HEK293 (cell line): ENCODE results near the gene EDN1.

ENCODE experiments used
- CTCF ChIA-PET: fragments of 350-600 bp; formaldehyde crosslinking; extraction: SDS; loops from one replicate; lab custom pipeline; 2021; ENCODE audit warnings: antibody characterized with exemption; lab: Yijun Ruan, JAX
- POLR2A ChIA-PET: fragments of 300-600 bp; formaldehyde crosslinking; extraction: SDS; loops from one replicate; lab custom pipeline; 2020; ENCODE audit warnings: antibody characterized with exemption, inconsistent platforms; lab: Yijun Ruan, JAX
- H3K27ac ChIP-seq: fragments of 200-500 bp; sonication (Bioruptor generic); 2 replicates; pipeline ENCODE4 v1.5.1; 2014; ENCODE audit warnings: low read depth, low read length, control low read depth, inconsistent platforms; ENCODE audit errors: extremely low read depth
- H3K36me3 ChIP-seq, 2 experiments: fragments of 200-500 bp in 1 of 2; sonication (Bioruptor generic) in 1 of 2; 1 replicate in 1 of 2; 2 replicates in 1 of 2; pipeline ENCODE4 v1.5.1; 2014 to 2017; ENCODE audit warnings: inconsistent platforms in 2 of 2, low read length in 2 of 2; ENCODE audit not compliant: control insufficient read depth in 2 of 2, insufficient read depth in 1 of 2
- H3K4me1 ChIP-seq: fragments of 200-500 bp; sonication (Bioruptor generic); 2 replicates; pipeline ENCODE4 v1.5.1; 2014; ENCODE audit warnings: mild to moderate bottlenecking, low read length, inconsistent platforms; ENCODE audit not compliant: control insufficient read depth, insufficient read depth
- H3K4me3 ChIP-seq: 2 replicates; pipeline ENCODE4 v1.5.1; 2011; ENCODE audit warnings: low read depth, mild to moderate bottlenecking, control low read depth, low read length, moderate library complexity
- H3K9me3 ChIP-seq: fragments of 200-500 bp; sonication (Bioruptor generic); 2 replicates; pipeline ENCODE4 v1.5.1; 2014; ENCODE audit warnings: low read depth, low read length, inconsistent platforms; ENCODE audit not compliant: control insufficient read depth, insufficient read depth
- ATF2 ChIP-seq: fragments of 450-650 bp; formaldehyde crosslinking; IDR thresholded peaks from 2 replicates; pipeline ENCODE4 v1.5.1; 2016; ENCODE audit warnings: missing biosample characterization, missing genetic modification characterization, low read depth
- BCL11A ChIP-seq: fragments of 450-650 bp; formaldehyde crosslinking; IDR thresholded peaks from 2 replicates; pipeline ENCODE4 v1.5.1; 2016; ENCODE audit warnings: low read depth, missing biosample characterization, missing genetic modification characterization
- FEZF1 ChIP-seq: fragments of 450-650 bp; formaldehyde crosslinking; IDR thresholded peaks from 2 replicates; pipeline ENCODE4 v1.5.1; 2016; ENCODE audit warnings: missing biosample characterization, missing genetic modification characterization
- HIC1 ChIP-seq: fragments of 450-650 bp; formaldehyde crosslinking; IDR thresholded peaks from 2 replicates; pipeline ENCODE4 v1.5.1; 2016; ENCODE audit warnings: missing biosample characterization, missing genetic modification characterization
- IKZF3 ChIP-seq: fragments of 450-650 bp; IDR thresholded peaks from 2 replicates; pipeline ENCODE4 v1.5.0; 2018; ENCODE audit warnings: missing biosample characterization, mild to moderate bottlenecking, missing genetic modification characterization, moderate library complexity
- KLF7 ChIP-seq: fragments of 450-650 bp; formaldehyde crosslinking; IDR thresholded peaks from 2 replicates; pipeline ENCODE4 v1.5.1; 2016; ENCODE audit warnings: missing biosample characterization, missing genetic modification characterization, borderline replicate concordance
- MYNN ChIP-seq: fragments of 450-650 bp; formaldehyde crosslinking; IDR thresholded peaks from 2 replicates; pipeline ENCODE4 v1.5.1; 2016; ENCODE audit warnings: missing biosample characterization, missing genetic modification characterization, borderline replicate concordance
- MZF1 ChIP-seq: fragments of 450-650 bp; formaldehyde crosslinking; IDR thresholded peaks from 2 replicates; pipeline ENCODE4 v1.5.1; 2017; ENCODE audit warnings: missing biosample characterization, missing genetic modification characterization, borderline replicate concordance
- OSR2 ChIP-seq: fragments of 450-650 bp; formaldehyde crosslinking; IDR thresholded peaks from 2 replicates; pipeline ENCODE4 v1.5.1; 2016; ENCODE audit warnings: missing biosample characterization, missing genetic modification characterization
- PRDM1 ChIP-seq: fragments of 450-650 bp; formaldehyde crosslinking; IDR thresholded peaks from 2 replicates; pipeline ENCODE4; 2016; ENCODE audit warnings: missing biosample characterization, missing genetic modification characterization
- ZBTB17 ChIP-seq: fragments of 450-650 bp; formaldehyde crosslinking; IDR thresholded peaks from 2 replicates; pipeline ENCODE4 v1.5.1; 2016; ENCODE audit warnings: missing biosample characterization, missing genetic modification characterization
- ZBTB20 ChIP-seq: fragments of 450-650 bp; formaldehyde crosslinking; IDR thresholded peaks from 2 replicates; pipeline ENCODE4 v1.5.1; 2016; ENCODE audit warnings: missing biosample characterization, missing genetic modification characterization
- ZBTB49 ChIP-seq: fragments of 450-650 bp; formaldehyde crosslinking; IDR thresholded peaks from 2 replicates; pipeline ENCODE4 v1.5.1; 2016; ENCODE audit warnings: missing biosample characterization, missing genetic modification characterization, low read depth
- ZBTB6 ChIP-seq: fragments of 450-650 bp; formaldehyde crosslinking; IDR thresholded peaks from 2 replicates; pipeline ENCODE4 v1.5.1; 2017; ENCODE audit warnings: missing biosample characterization, missing genetic modification characterization
- ZNF140 ChIP-seq: fragments of 450-650 bp; formaldehyde crosslinking; IDR thresholded peaks from 2 replicates; pipeline ENCODE4 v1.5.1; 2016; ENCODE audit warnings: missing biosample characterization, missing genetic modification characterization
- ZNF146 ChIP-seq: fragments of 450-650 bp; formaldehyde crosslinking; IDR thresholded peaks from 2 replicates; pipeline ENCODE4 v1.5.1; 2016; ENCODE audit warnings: missing biosample characterization, missing genetic modification characterization
- ZNF174 ChIP-seq: fragments of 450-650 bp; formaldehyde crosslinking; IDR thresholded peaks from 2 replicates; pipeline ENCODE4 v1.5.0; 2017; ENCODE audit warnings: missing biosample characterization, mild to moderate bottlenecking, missing genetic modification characterization
- ZNF2 ChIP-seq: fragments of 450-650 bp; formaldehyde crosslinking; IDR thresholded peaks from 2 replicates; pipeline ENCODE4 v1.5.1; 2016; ENCODE audit warnings: missing biosample characterization, missing genetic modification characterization
- ZNF239 ChIP-seq: fragments of 450-650 bp; formaldehyde crosslinking; IDR thresholded peaks from 2 replicates; pipeline ENCODE4 v1.5.1; 2016; ENCODE audit warnings: missing biosample characterization, missing genetic modification characterization
- ZNF26 ChIP-seq: fragments of 450-650 bp; formaldehyde crosslinking; IDR thresholded peaks from 2 replicates; pipeline ENCODE4 v1.5.1; 2016; ENCODE audit warnings: missing biosample characterization, missing genetic modification characterization
- ZNF394 ChIP-seq: fragments of 450-650 bp; formaldehyde crosslinking; IDR thresholded peaks from 2 replicates; pipeline ENCODE4 v1.5.1; 2016; ENCODE audit warnings: missing biosample characterization, missing genetic modification characterization, mild to moderate bottlenecking, moderate library complexity, borderline replicate concordance
- ZNF404 ChIP-seq: fragments of 450-650 bp; formaldehyde crosslinking; IDR thresholded peaks from 2 replicates; pipeline ENCODE4 v1.5.1; 2017; ENCODE audit warnings: missing biosample characterization, missing genetic modification characterization
- ZNF513 ChIP-seq: fragments of 450-650 bp; IDR thresholded peaks from 2 replicates; pipeline ENCODE4 v1.5.1; 2018; ENCODE audit warnings: missing biosample characterization, missing genetic modification characterization
- ZNF529 ChIP-seq: fragments of 450-650 bp; formaldehyde crosslinking; IDR thresholded peaks from 2 replicates; pipeline ENCODE4 v1.5.1; 2017; ENCODE audit warnings: missing genetic modification characterization, missing biosample characterization; ENCODE audit not compliant: insufficient replicate concordance
- ZNF548 ChIP-seq: fragments of 450-650 bp; formaldehyde crosslinking; IDR thresholded peaks from 2 replicates; pipeline ENCODE4 v1.5.1; 2016; ENCODE audit warnings: missing biosample characterization, missing genetic modification characterization
- ZNF704 ChIP-seq: fragments of 450-650 bp; formaldehyde crosslinking; IDR thresholded peaks from 2 replicates; pipeline ENCODE4 v1.5.1; 2016; ENCODE audit warnings: missing biosample characterization, missing genetic modification characterization

EDN1 gene

GRCh38 chr6:12260458-12261093 is 29.6 kb upstream of the EDN1 start:
- CTCF ChIA-PET: interaction anchor here (0.5 to 2.8 kb wide), 9 partner anchors 11 to 888 kb away, joined by 3 to 7 read pairs (median 4); no protein-coding TSS in a partner anchor
- POLR2A ChIA-PET: no interaction called here
- no peak for TF ChIP-seq ZNF704 (tag by site-specific recombination)
- no peak for TF ChIP-seq ZNF394 (tag by site-specific recombination)
- TF ChIP-seq MZF1 (tag by site-specific recombination): peak; percentile 50; the same call in 1 of the 2 replicates
- TF ChIP-seq ZNF26 (tag by site-specific recombination): no peak
- no peak for TF ChIP-seq ZBTB17 (tag by site-specific recombination)
- no peak for TF ChIP-seq ZNF146
- peak; percentile 66; the same call in 1 of the 2 replicates for TF ChIP-seq OSR2
- no peak for TF ChIP-seq ZNF529 (tag by site-specific recombination)
- peak; percentile 78 for TF ChIP-seq ATF2 (tag by site-specific recombination)
- no peak for TF ChIP-seq ZNF404 (tag by site-specific recombination)
- TF ChIP-seq ZNF239 (tag by site-specific recombination): no peak
- TF ChIP-seq ZNF140 (tag by site-specific recombination): no peak
- peak; percentile 83 for TF ChIP-seq FEZF1 (tag by site-specific recombination)
- no peak for TF ChIP-seq ZBTB6 (tag by site-specific recombination)
- TF ChIP-seq ZBTB49 (tag by site-specific recombination): no peak
- TF ChIP-seq MYNN: no peak
- TF ChIP-seq ZNF174 (tag by site-specific recombination): no peak
- TF ChIP-seq KLF7 (tag by site-specific recombination): 0 out of 2 replicates have a peak, but pooled peaks have one; percentile 23
- peak; percentile 40; the same call in 1 of the 2 replicates for TF ChIP-seq BCL11A (tag by site-specific recombination)
- no peak for TF ChIP-seq ZNF548 (tag by site-specific recombination)
- TF ChIP-seq ZBTB20 (tag by site-specific recombination): no peak
- no peak for TF ChIP-seq PRDM1 (tag by site-specific recombination)
- no peak for TF ChIP-seq ZNF513 (tag by site-specific recombination)
- TF ChIP-seq IKZF3 (tag by site-specific recombination): 0 out of 2 replicates have a peak, but pooled peaks have one; percentile 47
- no peak for TF ChIP-seq ZNF2 (tag by site-specific recombination)
- TF ChIP-seq HIC1 (tag by site-specific recombination): no peak

More at GRCh38 chr6:12260458-12261093, 29.6 kb upstream of the EDN1 start:
- H3K36me3 ChIP-seq: no peaks in the 10 kb centered on the region
- no peak overlapping the region for H3K4me3 ChIP-seq
- no peak overlapping the region for H3K27ac ChIP-seq
- H3K4me1 ChIP-seq: peaks cover 7% of the 10 kb centered on the region; the same call in 1 of the 2 replicates
- H3K9me3 ChIP-seq: no peaks in the 10 kb centered on the region
